Mesothelial cell of epicardium (in vitro differentiated cells): ENCODE data around the gene COL23A1. TPM values are rescaled to one million over a fixed set of nuclear protein-coding genes. Genes with fewer than 3 reads are reported as not detected.
"Not testable (repeated sequence)": the region's sequence is repeated elsewhere in the genome, so short reads cannot be mapped to it uniquely, and the experiment has no call there.

Experiments used
- DNase-seq, 2 experiments: peaks; one replicate each; pipeline ENCODE4 v3.0.0; 2021; ENCODE audit warnings: low spot score in 2 of 2; ENCODE audit not compliant: unreplicated experiment in 2 of 2
- H3K27ac Mint-ChIP-seq: 2 replicates; pipeline ENCODE4 v1.8.0; 2021; ENCODE audit warnings: mixed read lengths
- H3K27me3 Mint-ChIP-seq: 2 replicates; pipeline ENCODE4 v1.8.0; 2021; ENCODE audit warnings: low read depth, mixed read lengths
- H3K36me3 Mint-ChIP-seq: 2 replicates; pipeline ENCODE4 v1.8.0; 2021; ENCODE audit warnings: mixed read lengths
- H3K4me1 Mint-ChIP-seq: 2 replicates; pipeline ENCODE4 v1.8.0; 2021; ENCODE audit warnings: mixed read lengths
- H3K4me3 Mint-ChIP-seq: 2 replicates; pipeline ENCODE4 v1.8.0; 2021; ENCODE audit warnings: mild to moderate bottlenecking, moderate library complexity, mixed read lengths
- H3K9me3 Mint-ChIP-seq: 2 replicates; pipeline ENCODE4 v1.8.0; 2021; ENCODE audit warnings: mixed read lengths
- CTCF ChIP-seq: fragments of 200-600 bp; sonication (generic); IDR thresholded peaks from one replicate; pipeline ENCODE4 v1.5.0; 2021; ENCODE audit warnings: antibody characterized with exemption; ENCODE audit not compliant: unreplicated experiment
- total RNA-seq: library from RNA; stranded (reverse); gene quantifications from 3 replicates; pipeline ENCODE4 v1.2.1, GENCODE V29; 2021

COL23A1 gene
- total RNA-seq, 1 donor from 2014 or later: 13.6 TPM

- H3K36me3 Mint-ChIP-seq: no peaks in the 10 kb centered on the region
- no peak for DNase-seq
- H3K27me3 Mint-ChIP-seq: no peaks in the 10 kb centered on the region
- H3K4me3 Mint-ChIP-seq: peak overlapping the region; percentile 23
- H3K27ac Mint-ChIP-seq: peak overlapping the region; percentile 94
- no peak for TF ChIP-seq CTCF
- peaks cover 13% of the 10 kb centered on the region for H3K9me3 Mint-ChIP-seq
- peaks cover 21% of the 10 kb centered on the region for H3K4me1 Mint-ChIP-seq
Measured at GRCh38 chr5:178372142-178372571, 218.0 kb downstream of the COL23A1 start.

GRCh38 chr5:178371362-178372111 lies 218.7 kb downstream of the COL23A1 start:
- DNase-seq: no peak
- peak overlapping the region; percentile 94 for H3K27ac Mint-ChIP-seq
- peak overlapping the region; percentile 23 for H3K4me3 Mint-ChIP-seq

GRCh38 chr5:178370102-178370501 lies 220.1 kb downstream of the COL23A1 start:
- peaks cover 34% of the 10 kb centered on the region for H3K4me1 Mint-ChIP-seq
- no peak for TF ChIP-seq CTCF
- H3K27ac Mint-ChIP-seq: no peak overlapping the region
- H3K27me3 Mint-ChIP-seq: no peaks in the 10 kb centered on the region
- DNase-seq: no peak
- H3K9me3 Mint-ChIP-seq: peaks cover 13% of the 10 kb centered on the region
- H3K4me3 Mint-ChIP-seq: no peak overlapping the region
- no peaks in the 10 kb centered on the region for H3K36me3 Mint-ChIP-seq

More at GRCh38 chr5:178371362-178372111, 218.7 kb downstream of the COL23A1 start:
- Mint-ChIP-seq H3K27me3 (no peaks in the 10 kb centered on the region), H3K36me3 (no peaks in the 10 kb centered on the region), H3K4me1 (peaks cover 23% of the 10 kb centered on the region), H3K9me3 (peaks cover 13% of the 10 kb centered on the region)
- no peak for TF ChIP-seq CTCF

GRCh38 chr5:178369469-178369868 lies 220.7 kb downstream of the COL23A1 start:
- H3K27ac Mint-ChIP-seq, DNase-seq, H3K36me3 Mint-ChIP-seq, H3K27me3 Mint-ChIP-seq, H3K4me3 Mint-ChIP-seq: not testable (repeated sequence)
- peaks cover 13% of the 10 kb centered on the region for H3K9me3 Mint-ChIP-seq
- peaks cover 40% of the 10 kb centered on the region for H3K4me1 Mint-ChIP-seq

GRCh38 chr5:178368716-178369300 lies 221.4 kb downstream of the COL23A1 start:
- Mint-ChIP-seq H3K4me1 (peaks cover 47% of the 10 kb centered on the region), H3K27me3 (no peaks in the 10 kb centered on the region), H3K27ac (no peak overlapping the region), H3K9me3 (peaks cover 13% of the 10 kb centered on the region), H3K4me3 (no peak overlapping the region), H3K36me3 (no peaks in the 10 kb centered on the region)
- no peak for TF ChIP-seq CTCF
- no peak for DNase-seq

GRCh38 chr5:178368274-178368673 lies 221.9 kb downstream of the COL23A1 start:
- no peaks in the 10 kb centered on the region for H3K36me3 Mint-ChIP-seq
- peaks cover 13% of the 10 kb centered on the region for H3K9me3 Mint-ChIP-seq
- DNase-seq: no peak
- no peak overlapping the region for H3K27ac Mint-ChIP-seq
- H3K4me1 Mint-ChIP-seq: peaks cover 49% of the 10 kb centered on the region
- no peaks in the 10 kb centered on the region for H3K27me3 Mint-ChIP-seq
- TF ChIP-seq CTCF: no peak
- H3K4me3 Mint-ChIP-seq: no peak overlapping the region
